Esophagus squamous epithelium (tissue), 5 donors: ENCODE data around the gene GIMAP1. TPM values are rescaled to one million over a fixed set of nuclear protein-coding genes. Genes with fewer than 3 reads are reported as not detected.

Experiments
- DNase-seq: peaks from one replicate; lab custom pipeline; 2025; lab: John Stamatoyannopoulos, UW
- H3K27ac ChIP-seq, 4 donors: fragments of 200-600 bp; sonication (generic); one replicate each; pipeline ENCODE4 v1.5.1; 2016 to 2019; ENCODE audit warnings: mild to moderate bottlenecking in 1 of 4
- H3K27me3 ChIP-seq, 4 donors: fragments of 200-600 bp; sonication (generic); 1 replicate in 3 of 4; 2 replicates in 1 of 4; pipeline versions ENCODE4 v1.5.1 to v1.6.0; 2017 to 2021; ENCODE audit warnings: antibody characterized with exemption in 1 of 4
- H3K36me3 ChIP-seq, 3 donors: fragments of 200-600 bp; sonication (generic); one replicate each; pipeline ENCODE4 v1.5.1; 2016 to 2019
- H3K4me1 ChIP-seq, 3 donors: fragments of 200-600 bp; sonication (generic); one replicate each; pipeline ENCODE4 v1.5.1; 2017 to 2019
- H3K4me3 ChIP-seq, 4 donors: fragments of 200-600 bp; sonication (generic); 1 replicate in 3 of 4; 2 replicates in 1 of 4; pipeline ENCODE4 v1.5.1; 2016 to 2019; ENCODE audit warnings: mild to moderate bottlenecking in 2 of 4, moderate library complexity in 1 of 4
- H3K9me3 ChIP-seq, 3 donors: fragments of 200-600 bp; sonication (generic); one replicate each; pipeline ENCODE4 v1.5.1; 2016 to 2019
- POLR2A ChIP-seq, 4 donors: fragments of 450-650 bp; IDR thresholded peaks; one replicate each; pipeline ENCODE4 v1.6.1; 2017; ENCODE audit warnings: antibody characterized with exemption in 4 of 4, mild to moderate bottlenecking in 4 of 4, moderate library complexity in 3 of 4
- WGBS, 2 donors: methylation state at CpG; one replicate each; pipeline ENCODE4 v1.1.5; 2018; 5-methylcytosine and 5-hydroxymethylcytosine counted together
- intact Hi-C: fragments of 100-400 bp; cut with DNase I; formaldehyde crosslinking; loops from one replicate; pipeline ENCODE4 v1.15.0; 2022
- total RNA-seq, 4 donors: library from RNA; depleted of rRNA; stranded (reverse); fragments of >200 nt; gene quantifications; one replicate each; pipeline ENCODE4 v1.1.0, GENCODE V29; 2016
- TF ChIP-seq, protein P1 (sequence below), 6 experiments: fragments of 450-650 bp in 4 of 6; fragments of 200-600 bp in 2 of 6; sonication (generic) in 2 of 6; IDR thresholded peaks; one replicate each; pipeline ENCODE4 v1.5.1; 2016 to 2019; ENCODE audit warnings: antibody characterized with exemption in 6 of 6, mild to moderate bottlenecking in 4 of 6, moderate library complexity in 4 of 6
- donor health status: DM: yes; HTN: yes; CAD: no.

The GIMAP1 gene
- total RNA-seq, 4 donors from 2014 or later, result 0.97 to 9.3 (median 4.8) TPM

DNA sequence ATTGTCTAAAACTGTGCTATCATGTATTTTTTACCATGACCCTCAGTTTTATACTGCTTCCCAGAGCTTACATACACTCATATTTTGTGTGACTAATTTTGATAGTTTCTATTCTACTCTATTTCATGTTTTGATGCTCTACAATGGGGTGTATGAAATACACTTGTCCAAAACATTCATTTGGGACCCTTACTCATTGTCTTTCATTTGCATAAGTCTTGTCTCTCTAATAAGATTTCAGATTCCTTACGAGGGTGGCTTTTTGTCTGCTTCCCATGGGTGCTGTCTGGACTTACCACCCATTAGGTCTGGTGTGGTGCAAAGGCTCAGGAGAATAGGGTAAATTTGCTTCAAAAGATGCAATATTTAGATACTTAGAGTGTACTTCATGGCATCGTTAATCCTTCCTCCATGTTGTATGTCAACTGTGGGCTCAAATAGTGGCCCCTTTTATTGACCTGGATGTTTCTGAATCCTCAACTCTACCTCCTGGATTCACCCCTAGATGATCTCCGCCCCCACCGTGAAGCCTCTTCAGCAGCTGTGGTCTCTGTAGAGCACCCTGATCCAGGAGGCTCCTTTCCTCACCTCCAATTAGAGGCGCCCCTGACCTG is 17.2 kb downstream of the GIMAP1 start:
- Histone ChIP-seq H3K27me3 (no peaks in the 10 kb centered on the region), H3K4me1 (peaks cover 0 to 4% (median 0%) of the 10 kb centered on the region in 3 donors), H3K36me3 (no peaks in the 10 kb centered on the region), H3K27ac (no peak overlapping the region), H3K9me3 (no peaks in the 10 kb centered on the region), H3K4me3 (no peak overlapping the region)
- 67 to 87% methylated on average over 5 of the region's 5 CpGs for WGBS, 2 donors
- DNase-seq, result no peak
- intact Hi-C loops, result no loop called here
- TF ChIP-seq, protein P1, sequence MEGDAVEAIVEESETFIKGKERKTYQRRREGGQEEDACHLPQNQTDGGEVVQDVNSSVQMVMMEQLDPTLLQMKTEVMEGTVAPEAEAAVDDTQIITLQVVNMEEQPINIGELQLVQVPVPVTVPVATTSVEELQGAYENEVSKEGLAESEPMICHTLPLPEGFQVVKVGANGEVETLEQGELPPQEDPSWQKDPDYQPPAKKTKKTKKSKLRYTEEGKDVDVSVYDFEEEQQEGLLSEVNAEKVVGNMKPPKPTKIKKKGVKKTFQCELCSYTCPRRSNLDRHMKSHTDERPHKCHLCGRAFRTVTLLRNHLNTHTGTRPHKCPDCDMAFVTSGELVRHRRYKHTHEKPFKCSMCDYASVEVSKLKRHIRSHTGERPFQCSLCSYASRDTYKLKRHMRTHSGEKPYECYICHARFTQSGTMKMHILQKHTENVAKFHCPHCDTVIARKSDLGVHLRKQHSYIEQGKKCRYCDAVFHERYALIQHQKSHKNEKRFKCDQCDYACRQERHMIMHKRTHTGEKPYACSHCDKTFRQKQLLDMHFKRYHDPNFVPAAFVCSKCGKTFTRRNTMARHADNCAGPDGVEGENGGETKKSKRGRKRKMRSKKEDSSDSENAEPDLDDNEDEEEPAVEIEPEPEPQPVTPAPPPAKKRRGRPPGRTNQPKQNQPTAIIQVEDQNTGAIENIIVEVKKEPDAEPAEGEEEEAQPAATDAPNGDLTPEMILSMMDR (IDR thresholded peaks at IDR 0.05), result no peak
- TF ChIP-seq POLR2A (IDR thresholded peaks at IDR 0.05), result no peak

DNA sequence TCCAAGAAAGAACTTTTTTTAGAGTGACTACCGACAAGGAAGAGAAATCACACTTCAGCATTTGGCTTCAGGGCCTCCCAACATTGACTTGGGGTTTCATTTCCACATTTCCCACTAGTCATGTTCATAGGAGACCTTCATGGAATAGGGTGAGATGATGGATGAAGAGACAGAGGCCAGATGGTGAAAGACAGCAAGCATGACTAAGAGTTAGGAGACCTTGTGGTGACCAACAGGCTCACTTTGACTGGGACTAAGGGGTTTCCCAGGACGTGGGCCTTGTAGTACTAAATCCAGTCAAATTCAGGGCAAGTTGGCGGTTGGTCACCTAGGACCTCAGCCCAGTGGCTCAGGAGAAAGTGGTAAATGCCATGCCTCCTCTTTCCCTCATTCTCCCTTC is 17.8 kb downstream of the GIMAP1 start:
- Histone ChIP-seq H3K4me1 (peaks cover 0 to 4% (median 0%) of the 10 kb centered on the region in 3 donors), H3K36me3 (no peaks in the 10 kb centered on the region), H3K9me3 (no peaks in the 10 kb centered on the region), H3K4me3 (no peak overlapping the region), H3K27ac (no peak overlapping the region), H3K27me3 (no peaks in the 10 kb centered on the region)
- no peak for DNase-seq
- TF ChIP-seq POLR2A (IDR thresholded peaks at IDR 0.05), result no peak
- TF ChIP-seq, protein P1 (IDR thresholded peaks at IDR 0.05), result no peak
- 64 to 73% methylated on average over 3 of the region's 3 CpGs for WGBS, 2 donors
- intact Hi-C loops, result no loop called here

DNA sequence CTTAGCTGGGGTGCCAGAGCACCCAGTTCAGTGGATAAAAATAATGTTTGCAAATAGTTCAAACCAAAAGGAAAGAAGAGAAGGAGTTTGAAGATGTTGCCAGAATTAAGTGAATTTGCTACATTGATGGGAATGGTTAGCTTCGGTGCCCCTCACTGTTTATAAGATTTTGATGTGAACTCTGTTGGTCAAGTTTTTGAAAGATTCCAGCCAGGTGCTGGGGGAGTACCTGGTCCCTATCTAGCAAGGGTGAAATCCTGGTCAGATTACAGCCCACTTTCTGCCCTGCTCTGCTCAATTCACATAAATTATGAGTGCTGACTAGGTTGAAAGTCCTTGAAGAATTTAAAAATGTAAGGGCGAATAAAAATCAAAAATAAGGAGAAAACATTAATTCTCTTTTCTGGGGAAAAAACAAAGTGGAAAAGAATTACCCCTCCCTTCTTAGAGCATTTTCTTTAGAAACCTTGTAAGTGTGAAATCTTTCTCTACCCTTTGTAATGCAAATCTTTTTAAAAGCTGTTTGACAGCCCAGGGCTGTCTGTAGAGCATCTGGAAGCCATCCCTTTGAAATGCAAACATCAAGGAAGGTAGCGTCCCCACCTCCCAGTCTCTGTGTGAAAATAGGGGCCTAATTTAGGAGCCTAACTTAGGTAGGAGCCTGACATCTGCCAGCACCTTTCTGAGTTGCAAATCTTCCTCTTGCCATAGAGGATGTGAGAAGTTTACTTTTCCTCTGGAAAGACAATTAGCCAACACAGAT is 19.4 kb downstream of the GIMAP1 start:
- Histone ChIP-seq H3K27me3 (no peaks in the 10 kb centered on the region), H3K4me1 (peaks cover 0 to 4% (median 0%) of the 10 kb centered on the region in 3 donors), H3K4me3 (no peak overlapping the region), H3K36me3 (no peaks in the 10 kb centered on the region), H3K9me3 (no peaks in the 10 kb centered on the region), H3K27ac (peak overlapping the region in 2 of 4 donors; percentile 71 to 90)
- DNase-seq, result no peak
- no peak for TF ChIP-seq POLR2A (IDR thresholded peaks at IDR 0.05)
- TF ChIP-seq, protein P1 (IDR thresholded peaks at IDR 0.05), result no peak
- WGBS, 2 donors, result 38 to 67% methylated on average over 3 of the region's 3 CpGs
- intact Hi-C loops, result no loop called here

DNA sequence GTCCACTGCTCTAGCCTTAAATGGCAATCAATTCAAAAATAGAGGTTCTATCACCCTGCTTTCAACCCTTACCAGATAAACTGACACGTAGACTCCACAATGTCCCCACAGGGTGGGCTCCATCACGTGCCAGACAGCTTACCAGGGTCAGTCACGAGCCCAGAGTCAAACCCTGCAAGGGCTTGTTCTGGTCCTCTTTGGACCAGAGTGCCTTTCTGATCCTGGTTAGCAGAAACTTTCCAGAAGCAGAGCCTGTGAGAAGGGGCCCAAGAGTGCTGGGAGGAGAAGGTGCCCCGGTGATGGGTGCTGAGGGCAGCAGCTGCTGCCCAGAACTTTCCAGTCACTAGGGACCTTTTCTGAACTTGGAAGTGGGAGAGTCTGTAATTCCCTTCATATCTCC is 20.5 kb downstream of the GIMAP1 start:
- Histone ChIP-seq H3K4me1 (peaks cover 0 to 10% (median 4%) of the 10 kb centered on the region in 3 donors), H3K4me3 (peak overlapping the region in 3 of 4 donors; percentile 45 to 68 (median 45)), H3K36me3 (peaks cover 0 to 7% (median 0%) of the 10 kb centered on the region in 3 donors), H3K27me3 (no peaks in the 10 kb centered on the region), H3K9me3 (no peaks in the 10 kb centered on the region), H3K27ac (peak overlapping the region; percentile 65 to 90 (median 74))
- TF ChIP-seq, protein P1 (IDR thresholded peaks at IDR 0.05), result no peak
- no peak for TF ChIP-seq POLR2A (IDR thresholded peaks at IDR 0.05)
- 55% methylated on average over 3 of the region's 4 CpGs; no CpG with 5 or more reads in 1 of the 2 donors for WGBS, 2 donors
- intact Hi-C loops, result no loop called here
- DNase-seq, result no peak
